CD14-positive monocyte (primary cell): ENCODE measurements around the gene IQGAP2. TPM values are rescaled to one million over a fixed set of nuclear protein-coding genes. Genes with fewer than 3 reads are reported as not detected.

Experiments used
- DNase-seq, 3 donors: peaks; one replicate each; pipeline ENCODE4 v3.0.0-alpha.2; 2011 to 2022
- H2AFZ ChIP-seq: 2 replicates; pipeline ENCODE4 v1.6.0; 2012; ENCODE audit warnings: mild to moderate bottlenecking, low read depth, low read length, inconsistent platforms; ENCODE audit not compliant: insufficient read depth, poor library complexity, severe bottlenecking
- H3K27ac ChIP-seq, 2 donors: 1 replicate in 1 of 2; 2 replicates in 1 of 2; pipeline ENCODE4 v1.5.1; 2012 to 2013; ENCODE audit warnings: low read length in 2 of 2, control low read depth in 1 of 2, inconsistent platforms in 1 of 2, low read depth in 1 of 2, mild to moderate bottlenecking in 1 of 2
- H3K27me3 ChIP-seq, 2 donors: one replicate each; pipeline versions ENCODE4 v1.6.0 to v1.6.1; 2011 to 2013; ENCODE audit warnings: low read length in 2 of 2; ENCODE audit not compliant: control insufficient read depth in 2 of 2, insufficient read depth in 2 of 2
- H3K36me3 ChIP-seq, 2 donors: replicated peaks in 1 of 2; 1 replicate in 1 of 2; 2 replicates in 1 of 2; pipeline versions ENCODE4 v1.5.1 to v1.6.1; 2012 to 2013; ENCODE audit warnings: low read length in 2 of 2, control low read depth in 1 of 2, inconsistent platforms in 1 of 2, mild to moderate bottlenecking in 1 of 2; ENCODE audit not compliant: insufficient read depth in 2 of 2, control insufficient read depth in 1 of 2
- H3K4me1 ChIP-seq, 2 donors: 1 replicate in 1 of 2; 2 replicates in 1 of 2; pipeline versions ENCODE4 v1.5.1 to v1.6.1; 2012 to 2013; ENCODE audit warnings: low read length in 2 of 2, control low read depth in 1 of 2, inconsistent platforms in 1 of 2, mild to moderate bottlenecking in 1 of 2, moderate library complexity in 1 of 2; ENCODE audit not compliant: insufficient read depth in 2 of 2, control insufficient read depth in 1 of 2
- H3K4me2 ChIP-seq: replicated peaks from 2 replicates; pipeline ENCODE3; 2012; ENCODE audit warnings: low read length, moderate library complexity, mild to moderate bottlenecking; ENCODE audit not compliant: poor library complexity, severe bottlenecking; ENCODE audit errors: extremely low read depth
- H3K4me3 ChIP-seq, 3 experiments: fragments of 200-600 bp in 1 of 3; sonication (generic) in 1 of 3; replicated peaks in 1 of 3; 1 replicate in 2 of 3; 2 replicates in 1 of 3; pipeline ENCODE4 v1.5.1; 2011 to 2013; ENCODE audit warnings: low read length in 3 of 3, mild to moderate bottlenecking in 3 of 3, control low read depth in 2 of 3, low read depth in 2 of 3, inconsistent platforms in 1 of 3, moderate library complexity in 1 of 3
- H3K79me2 ChIP-seq: 2 replicates; pipeline ENCODE4 v1.6.0; 2012; ENCODE audit warnings: mild to moderate bottlenecking, control low read depth, inconsistent platforms, low read length, moderate library complexity; ENCODE audit not compliant: insufficient read depth
- H3K9ac ChIP-seq: 2 replicates; pipeline ENCODE4 v1.6.0; 2017; ENCODE audit warnings: low read length, mild to moderate bottlenecking; ENCODE audit not compliant: insufficient read depth, poor library complexity, severe bottlenecking
- H3K9me3 ChIP-seq, 2 donors: replicated peaks in 1 of 2; 1 replicate in 1 of 2; 2 replicates in 1 of 2; pipeline versions ENCODE4 v1.5.1 to v1.6.1; 2012 to 2013; ENCODE audit warnings: low read length in 2 of 2, control low read depth in 1 of 2; ENCODE audit not compliant: control insufficient read depth in 1 of 2, insufficient read depth in 1 of 2
- H4K20me1 ChIP-seq: 2 replicates; pipeline ENCODE4 v1.6.0; 2012; ENCODE audit warnings: mild to moderate bottlenecking, low read length, control low read depth, moderate library complexity; ENCODE audit not compliant: insufficient read depth
- H3K27ac Mint-ChIP-seq, 7 donors: one replicate each; pipeline ENCODE4 v1.8.0; 2020; ENCODE audit warnings: mild to moderate bottlenecking in 7 of 7, mixed read lengths in 7 of 7, moderate library complexity in 6 of 7, inconsistent platforms in 2 of 7
- H3K27me3 Mint-ChIP-seq, 3 donors: one replicate each; pipeline ENCODE4 v1.8.0; 2021 to 2022; ENCODE audit warnings: low read depth in 3 of 3, mild to moderate bottlenecking in 3 of 3, mixed read lengths in 3 of 3, moderate library complexity in 3 of 3, inconsistent platforms in 1 of 3
- H3K36me3 Mint-ChIP-seq, 2 donors: one replicate each; pipeline ENCODE4 v1.8.0; 2020; ENCODE audit warnings: mixed read lengths in 2 of 2, inconsistent platforms in 1 of 2, mild to moderate bottlenecking in 1 of 2
- H3K4me1 Mint-ChIP-seq: one replicate; pipeline ENCODE4 v1.8.0; 2020; ENCODE audit warnings: mild to moderate bottlenecking, mixed read lengths
- H3K4me3 Mint-ChIP-seq, 2 donors: one replicate each; pipeline ENCODE4 v1.8.0; 2020; ENCODE audit warnings: mild to moderate bottlenecking in 2 of 2, mixed read lengths in 2 of 2, moderate library complexity in 1 of 2
- H3K9me3 Mint-ChIP-seq, 7 donors: one replicate each; pipeline ENCODE4 v1.8.0; 2020 to 2022; ENCODE audit warnings: mixed read lengths in 7 of 7, mild to moderate bottlenecking in 6 of 7, moderate library complexity in 6 of 7, inconsistent platforms in 2 of 7
- WGBS: methylation state at CpG from one replicate; pipeline ENCODE4 v1.1.5; 2013; ENCODE audit warnings: missing lambda C conversion rate; ENCODE audit not compliant: insufficient coverage; 5-methylcytosine and 5-hydroxymethylcytosine counted together
- intact Hi-C, 2 donors: fragments of 100-400 bp; cut with micrococcal nuclease; formaldehyde crosslinking; loops; one replicate each; pipeline versions ENCODE4 v1.15.0 to v1.15.1; 2023
- polyA plus RNA-seq, 3 donors: library from polyadenylated mRNA; depleted of rRNA in 1 of 3; unstranded in 2 of 3; stranded (reverse) in 1 of 3; fragments of 300-500 nt in 2 of 3; fragments of >200 nt in 1 of 3; fragmentation: Illumina TruSeq in 2 of 3; gene quantifications; 1 replicate in 2 of 3; 2 replicates in 1 of 3; pipeline ENCODE4 v1.2.3, GENCODE V29; 2012 to 2021
- TF ChIP-seq, protein P1 (sequence below): fragments of 200-600 bp; IDR thresholded peaks from one replicate; pipeline ENCODE4 v1.8.0; 2022; ENCODE audit warnings: antibody characterized with exemption, mild to moderate bottlenecking

IQGAP2 gene
- polyA plus RNA-seq, 3 donors: 21.4 to 50.9 (median 35.4) TPM

DNA sequence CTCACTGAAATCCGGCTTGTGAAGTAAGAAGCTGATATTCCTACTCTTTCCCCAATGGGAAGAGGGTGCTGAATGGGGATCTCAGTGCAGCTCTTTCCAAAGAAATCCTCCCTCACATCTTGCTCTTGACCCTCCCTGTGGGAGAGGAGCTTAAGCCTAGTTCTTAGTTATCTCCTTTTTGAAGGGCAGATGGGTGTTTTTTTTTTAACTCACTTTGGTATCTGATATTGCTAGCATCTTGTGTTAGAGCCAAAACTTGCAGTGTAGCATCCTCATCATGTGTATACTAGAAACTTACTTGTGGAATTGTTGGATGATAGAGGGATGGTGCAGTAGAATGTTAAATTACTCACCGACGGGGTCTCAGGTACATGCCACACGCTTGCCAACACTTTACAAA, 129.9 kb downstream of the IQGAP2 start:
- H3K27ac Mint-ChIP-seq: peak overlapping the region in 2 of 7 donors; percentile 19 to 23
- Histone ChIP-seq H3K4me1 (no peaks in the 10 kb centered on the region), H2AFZ (no peak overlapping the region), H3K9ac (no peak overlapping the region), H3K79me2 (peaks cover 94% of the 10 kb centered on the region), H4K20me1 (peaks cover 93% of the 10 kb centered on the region), H3K4me2 (no peak overlapping the region), H3K27me3 (no peaks in the 10 kb centered on the region), H3K4me3 (no peak overlapping the region), H3K36me3 (peaks cover 0 to 12% of the 10 kb centered on the region in 2 donors), H3K9me3 (no peaks in the 10 kb centered on the region), H3K27ac (no peak overlapping the region)
- TF ChIP-seq, protein P1, sequence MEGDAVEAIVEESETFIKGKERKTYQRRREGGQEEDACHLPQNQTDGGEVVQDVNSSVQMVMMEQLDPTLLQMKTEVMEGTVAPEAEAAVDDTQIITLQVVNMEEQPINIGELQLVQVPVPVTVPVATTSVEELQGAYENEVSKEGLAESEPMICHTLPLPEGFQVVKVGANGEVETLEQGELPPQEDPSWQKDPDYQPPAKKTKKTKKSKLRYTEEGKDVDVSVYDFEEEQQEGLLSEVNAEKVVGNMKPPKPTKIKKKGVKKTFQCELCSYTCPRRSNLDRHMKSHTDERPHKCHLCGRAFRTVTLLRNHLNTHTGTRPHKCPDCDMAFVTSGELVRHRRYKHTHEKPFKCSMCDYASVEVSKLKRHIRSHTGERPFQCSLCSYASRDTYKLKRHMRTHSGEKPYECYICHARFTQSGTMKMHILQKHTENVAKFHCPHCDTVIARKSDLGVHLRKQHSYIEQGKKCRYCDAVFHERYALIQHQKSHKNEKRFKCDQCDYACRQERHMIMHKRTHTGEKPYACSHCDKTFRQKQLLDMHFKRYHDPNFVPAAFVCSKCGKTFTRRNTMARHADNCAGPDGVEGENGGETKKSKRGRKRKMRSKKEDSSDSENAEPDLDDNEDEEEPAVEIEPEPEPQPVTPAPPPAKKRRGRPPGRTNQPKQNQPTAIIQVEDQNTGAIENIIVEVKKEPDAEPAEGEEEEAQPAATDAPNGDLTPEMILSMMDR: no peak
- no peaks in the 10 kb centered on the region for H3K27me3 Mint-ChIP-seq
- intact Hi-C loops: loop anchor here in 1 of 2 donors (10.0 kb wide), 1 partner anchor 58 kb away; no protein-coding TSS in a partner anchor
- WGBS: no CpG with 5 or more reads among the region's 4 CpGs
- H3K4me3 Mint-ChIP-seq: no peak overlapping the region
- no peak for DNase-seq
- H3K36me3 Mint-ChIP-seq: peaks cover 8 to 17% of the 10 kb centered on the region in 2 donors
- peaks cover 14% of the 10 kb centered on the region for H3K4me1 Mint-ChIP-seq
- H3K9me3 Mint-ChIP-seq: peaks cover 0 to 4% (median 0%) of the 10 kb centered on the region in 7 donors

DNA sequence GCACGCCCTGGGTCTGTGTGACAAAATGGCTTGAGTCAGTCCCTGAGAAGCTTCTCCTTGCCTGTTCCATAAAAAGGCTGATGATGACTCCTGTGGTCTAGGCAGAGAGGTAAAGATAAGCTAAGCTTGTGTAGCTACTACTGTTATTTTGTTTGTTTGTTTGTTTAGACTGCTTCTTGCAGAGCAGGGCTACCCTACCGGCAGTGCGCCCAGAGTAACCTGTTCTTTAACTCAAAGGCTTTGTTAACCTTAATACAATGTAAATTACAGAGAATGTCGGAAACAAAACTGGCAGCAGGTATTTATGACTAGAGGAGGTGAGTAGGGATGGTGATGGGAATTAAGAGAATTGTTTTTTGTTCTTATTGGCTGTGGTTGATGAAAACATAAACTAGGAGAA, 132.5 kb downstream of the IQGAP2 start:
- H3K27me3 ChIP-seq: no peaks in the 10 kb centered on the region
- peaks cover 0 to 12% of the 10 kb centered on the region in 2 donors for H3K36me3 ChIP-seq
- H3K4me1 ChIP-seq: no peaks in the 10 kb centered on the region
- H3K4me3 Mint-ChIP-seq: no peak overlapping the region
- H3K9ac ChIP-seq: no peak overlapping the region
- no peak overlapping the region for H3K4me2 ChIP-seq
- no peaks in the 10 kb centered on the region for H3K9me3 ChIP-seq
- DNase-seq: no peak
- peaks cover 10% of the 10 kb centered on the region for H3K4me1 Mint-ChIP-seq
- H3K79me2 ChIP-seq: peaks cover 95% of the 10 kb centered on the region
- 100% methylated on average over 1 of the region's 4 CpGs for WGBS
- peaks cover 95% of the 10 kb centered on the region for H4K20me1 ChIP-seq
- no peak overlapping the region for H3K27ac ChIP-seq
- peak overlapping the region in 4 of 7 donors; percentile 5 to 79 (median 51) for H3K27ac Mint-ChIP-seq
- H3K4me3 ChIP-seq: no peak overlapping the region
- no peaks in the 10 kb centered on the region for H3K27me3 Mint-ChIP-seq
- peaks cover 0 to 4% (median 0%) of the 10 kb centered on the region in 7 donors for H3K9me3 Mint-ChIP-seq
- TF ChIP-seq, protein P1: no peak
- intact Hi-C loops: loop anchor here in 1 of 2 donors (10.0 kb wide), 1 partner anchor 61 kb away; no protein-coding TSS in a partner anchor
- H3K36me3 Mint-ChIP-seq: peaks cover 8 to 26% of the 10 kb centered on the region in 2 donors
- H2AFZ ChIP-seq: no peak overlapping the region
